Measurements from ENCODE around the gene DUS1L.
A peak's percentile ranks its signal among the peaks of the same experiment; 100 is the strongest.

The DUS1L gene

GRCh38 chr17:82055023-82055964 is 10.3 kb downstream of the DUS1L start:
- TF ChIP-seq, protein P1, sequence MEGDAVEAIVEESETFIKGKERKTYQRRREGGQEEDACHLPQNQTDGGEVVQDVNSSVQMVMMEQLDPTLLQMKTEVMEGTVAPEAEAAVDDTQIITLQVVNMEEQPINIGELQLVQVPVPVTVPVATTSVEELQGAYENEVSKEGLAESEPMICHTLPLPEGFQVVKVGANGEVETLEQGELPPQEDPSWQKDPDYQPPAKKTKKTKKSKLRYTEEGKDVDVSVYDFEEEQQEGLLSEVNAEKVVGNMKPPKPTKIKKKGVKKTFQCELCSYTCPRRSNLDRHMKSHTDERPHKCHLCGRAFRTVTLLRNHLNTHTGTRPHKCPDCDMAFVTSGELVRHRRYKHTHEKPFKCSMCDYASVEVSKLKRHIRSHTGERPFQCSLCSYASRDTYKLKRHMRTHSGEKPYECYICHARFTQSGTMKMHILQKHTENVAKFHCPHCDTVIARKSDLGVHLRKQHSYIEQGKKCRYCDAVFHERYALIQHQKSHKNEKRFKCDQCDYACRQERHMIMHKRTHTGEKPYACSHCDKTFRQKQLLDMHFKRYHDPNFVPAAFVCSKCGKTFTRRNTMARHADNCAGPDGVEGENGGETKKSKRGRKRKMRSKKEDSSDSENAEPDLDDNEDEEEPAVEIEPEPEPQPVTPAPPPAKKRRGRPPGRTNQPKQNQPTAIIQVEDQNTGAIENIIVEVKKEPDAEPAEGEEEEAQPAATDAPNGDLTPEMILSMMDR (IDR thresholded peaks at IDR 0.05; ENCODE audit: low read depth, low read length, missing control alignments): no peak
- no peak overlapping the region for H3K4me3 ChIP-seq (ENCODE audit: low read depth, low read length)
- no peak for DNase-seq (ENCODE audit: low read depth)

DNA sequence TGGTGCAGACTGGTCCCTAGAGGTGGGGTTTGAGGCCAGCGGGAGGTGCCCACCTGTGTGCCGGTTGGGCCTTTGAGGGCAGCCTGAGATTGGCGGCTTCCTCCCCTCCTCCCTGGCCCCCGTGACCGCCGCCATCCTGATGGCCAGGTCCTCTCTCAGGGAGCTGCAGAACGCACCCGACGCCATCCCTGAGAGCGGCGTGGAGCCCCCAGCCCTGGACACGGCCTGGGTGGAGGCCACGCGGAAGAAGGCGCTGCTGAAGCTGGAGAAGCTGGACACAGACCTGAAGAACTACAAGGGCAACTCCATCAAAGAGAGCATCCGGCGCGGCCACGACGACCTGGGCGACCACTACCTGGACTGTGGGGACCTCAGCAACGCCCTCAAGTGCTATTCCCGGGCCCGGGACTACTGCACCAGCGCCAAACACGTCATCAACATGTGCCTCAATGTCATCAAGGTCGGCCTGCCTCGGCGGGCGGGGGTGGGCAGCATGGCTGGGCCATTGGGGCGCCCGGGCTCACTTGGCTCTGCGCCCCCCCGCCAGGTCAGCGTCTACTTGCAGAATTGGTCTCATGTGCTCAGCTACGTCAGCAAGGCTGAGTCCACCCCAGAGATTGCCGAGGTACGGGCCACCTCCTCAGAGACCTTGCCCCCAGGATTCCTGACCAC is 11.1 kb downstream of the DUS1L start:
- H3K4me3 ChIP-seq (ENCODE audit: low read depth, low read length): no peak overlapping the region
- DNase-seq (ENCODE audit: low read depth): no peak
- TF ChIP-seq, protein P1 (IDR thresholded peaks at IDR 0.05; ENCODE audit: low read depth, low read length, missing control alignments): no peak

GRCh38 chr17:82053556-82054263 is 11.9 kb downstream of the DUS1L start:
- TF ChIP-seq, protein P1 (IDR thresholded peaks at IDR 0.05; ENCODE audit: low read depth, low read length, missing control alignments): no peak
- no peak overlapping the region for H3K4me3 ChIP-seq (ENCODE audit: low read depth, low read length)
- no peak for DNase-seq (ENCODE audit: low read depth)

DNA sequence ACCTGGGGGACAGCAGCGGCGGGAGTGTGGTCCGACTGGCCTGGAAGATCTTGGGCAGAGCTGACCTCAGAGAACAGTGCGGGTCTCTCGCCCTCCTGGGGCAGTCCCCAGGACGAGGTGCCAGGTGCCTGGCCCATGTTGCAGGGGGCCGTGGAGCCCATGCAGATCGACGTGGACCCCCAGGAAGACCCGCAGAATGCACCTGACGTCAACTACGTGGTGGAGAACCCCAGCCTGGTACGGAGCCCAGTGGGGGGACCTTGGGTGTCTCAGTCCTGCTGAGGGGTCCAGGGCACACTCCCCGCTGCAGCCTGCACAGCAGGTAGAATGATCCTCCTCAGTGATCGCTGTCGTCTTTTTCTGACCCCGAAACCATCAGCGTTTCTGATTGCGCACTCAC is 12.5 kb downstream of the DUS1L start:
- DNase-seq (ENCODE audit: low read depth): no peak
- TF ChIP-seq, protein P1 (IDR thresholded peaks at IDR 0.05; ENCODE audit: low read depth, low read length, missing control alignments): no peak
- H3K4me3 ChIP-seq (ENCODE audit: low read depth, low read length): peak overlapping the region; percentile 94

DNA sequence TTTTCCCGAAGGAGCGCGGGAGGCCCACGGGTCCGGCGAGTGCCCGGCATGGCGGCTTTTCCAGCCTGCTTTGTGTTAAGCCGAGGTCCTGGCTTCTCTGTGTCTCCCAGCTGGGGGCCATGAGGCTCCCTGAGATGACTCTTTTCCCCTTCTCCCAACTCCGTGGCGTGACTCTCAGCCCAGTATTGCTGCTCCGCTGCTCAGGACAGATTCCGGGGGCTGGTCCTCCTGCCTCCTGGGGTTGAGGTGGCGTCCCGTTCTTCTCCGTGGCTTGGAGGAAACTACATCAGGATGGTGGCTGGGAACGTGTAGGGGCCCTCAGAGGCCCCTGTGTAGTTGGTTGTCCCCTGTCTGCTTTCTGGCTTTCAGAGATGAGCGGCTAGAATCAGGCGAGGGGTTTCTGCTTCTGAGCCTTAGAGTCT is 13.0 kb downstream of the DUS1L start:
- no peak for DNase-seq (ENCODE audit: low read depth)
- peak overlapping the region; percentile 94 for H3K4me3 ChIP-seq (ENCODE audit: low read depth, low read length)
- TF ChIP-seq, protein P1 (IDR thresholded peaks at IDR 0.05; ENCODE audit: low read depth, low read length, missing control alignments): no peak

GRCh38 chr17:82051776-82052637 is 13.6 kb downstream of the DUS1L start, which contains the start of the genes GPS1 and RFNG:
GPS1 (plus strand) TSS chr17:82051898; CDS start chr17:82051932, 34 bp downstream.
RFNG (minus strand) TSS chr17:82051811; CDS start chr17:82051766, 45 bp downstream.
- DNase-seq (ENCODE audit: low read depth): no peak
- TF ChIP-seq, protein P1 (IDR thresholded peaks at IDR 0.05; ENCODE audit: low read depth, low read length, missing control alignments): no peak
- peak within 1 kb of the TSS; percentile 94 for H3K4me3 ChIP-seq (ENCODE audit: low read depth, low read length)
